GM12872 (cell line): Measurements from ENCODE around the gene EPHB2.

Experiments used
- CTCF ChIP-seq: IDR thresholded peaks from 3 replicates; pipeline ENCODE4 v1.5.1; 2011; ENCODE audit warnings: low read depth, mild to moderate bottlenecking, low read length, moderate library complexity; ENCODE audit not compliant: insufficient read depth

Gene EPHB2

DNA sequence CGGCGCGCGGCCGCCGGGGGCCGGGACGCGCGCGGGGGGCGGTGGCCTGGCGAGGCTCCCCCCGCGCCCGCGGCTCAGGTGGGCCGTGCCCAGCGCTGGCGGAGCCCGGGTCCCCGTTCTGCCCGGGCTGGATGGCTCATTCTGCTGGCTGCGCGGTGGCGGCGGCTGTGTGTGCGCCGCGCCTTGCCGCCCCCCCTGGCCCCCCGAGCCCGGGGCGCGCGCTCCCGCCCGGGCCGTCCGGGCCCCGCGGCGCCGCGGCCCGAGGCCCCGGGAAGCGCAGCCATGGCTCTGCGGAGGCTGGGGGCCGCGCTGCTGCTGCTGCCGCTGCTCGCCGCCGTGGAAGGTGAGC lies at the start of gene EPHB2:
Gene EPHB2 (plus strand): TSS at position 139 of the 349 bp plus-strand sequence. CDS start 144 bp downstream, at position 283.
- TF ChIP-seq CTCF = no peak

GRCh38 chr1:22661880-22662279 lies 48.8 kb upstream of the EPHB2 start:
- no peak for TF ChIP-seq CTCF

DNA sequence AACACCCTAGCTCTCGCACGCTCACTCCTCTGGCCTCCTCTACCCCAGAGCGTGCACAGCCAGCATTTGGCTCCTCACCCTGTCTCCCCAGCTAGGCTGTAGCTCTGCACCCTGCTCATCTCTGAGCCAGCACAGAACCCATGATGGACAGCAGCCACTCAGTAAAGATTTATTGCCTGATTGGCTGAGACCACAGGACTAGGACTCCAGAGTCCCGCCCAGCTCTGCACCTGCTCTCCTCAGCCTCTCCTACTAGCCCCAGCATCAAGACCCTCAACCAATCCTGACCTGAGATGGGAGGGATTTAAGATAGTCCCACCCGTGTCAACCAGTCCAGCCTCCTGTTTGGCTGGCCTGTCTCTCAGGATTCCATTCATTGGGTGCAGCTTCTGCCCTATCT lies 48.3 kb upstream of the EPHB2 start:
- TF ChIP-seq CTCF = no peak

GRCh38 chr1:22662986-22663408 lies 47.6 kb upstream of the EPHB2 start:
- TF ChIP-seq CTCF = no peak

DNA sequence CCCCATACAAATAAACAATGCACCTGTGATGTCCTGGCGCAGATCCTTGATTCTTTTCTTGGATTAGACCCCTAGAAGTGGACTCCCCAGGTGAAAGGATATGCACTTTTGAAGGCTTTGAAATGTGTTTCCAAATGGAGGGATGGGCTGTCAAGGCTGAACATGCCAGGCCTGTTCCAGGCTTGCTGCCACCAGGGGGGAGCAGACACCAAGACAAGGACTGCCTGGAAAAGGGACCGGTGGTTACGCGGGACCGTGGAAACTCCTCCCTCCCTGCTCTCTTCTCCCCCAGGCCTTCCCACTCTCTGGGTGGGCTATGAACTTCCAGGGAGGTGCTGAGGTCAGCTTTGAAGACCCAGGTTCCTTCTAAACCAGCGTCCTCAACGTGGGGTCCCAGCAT lies 44.9 kb upstream of the EPHB2 start:
- peak; percentile 31; the same call in 2 of the 3 replicates for TF ChIP-seq CTCF

DNA sequence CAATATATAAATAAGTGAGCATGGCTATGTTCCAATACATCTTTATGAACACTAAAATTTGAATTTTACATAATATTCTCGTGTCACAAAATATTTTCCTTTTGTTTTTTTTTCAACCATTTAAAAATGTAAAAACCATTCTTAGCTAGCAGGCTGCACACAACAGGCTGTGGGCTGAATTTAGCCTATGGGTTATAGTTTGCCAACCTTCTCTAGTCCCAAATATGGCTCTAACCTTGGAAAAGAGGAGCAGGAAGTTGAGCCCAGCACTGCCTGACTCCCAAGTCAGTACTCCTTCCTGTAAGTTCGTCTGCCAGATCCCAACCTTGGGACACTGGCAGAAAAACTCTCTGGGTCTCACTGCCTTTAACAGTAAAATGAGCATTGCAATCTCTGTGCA lies 44.2 kb upstream of the EPHB2 start:
- TF ChIP-seq CTCF = no peak

DNA sequence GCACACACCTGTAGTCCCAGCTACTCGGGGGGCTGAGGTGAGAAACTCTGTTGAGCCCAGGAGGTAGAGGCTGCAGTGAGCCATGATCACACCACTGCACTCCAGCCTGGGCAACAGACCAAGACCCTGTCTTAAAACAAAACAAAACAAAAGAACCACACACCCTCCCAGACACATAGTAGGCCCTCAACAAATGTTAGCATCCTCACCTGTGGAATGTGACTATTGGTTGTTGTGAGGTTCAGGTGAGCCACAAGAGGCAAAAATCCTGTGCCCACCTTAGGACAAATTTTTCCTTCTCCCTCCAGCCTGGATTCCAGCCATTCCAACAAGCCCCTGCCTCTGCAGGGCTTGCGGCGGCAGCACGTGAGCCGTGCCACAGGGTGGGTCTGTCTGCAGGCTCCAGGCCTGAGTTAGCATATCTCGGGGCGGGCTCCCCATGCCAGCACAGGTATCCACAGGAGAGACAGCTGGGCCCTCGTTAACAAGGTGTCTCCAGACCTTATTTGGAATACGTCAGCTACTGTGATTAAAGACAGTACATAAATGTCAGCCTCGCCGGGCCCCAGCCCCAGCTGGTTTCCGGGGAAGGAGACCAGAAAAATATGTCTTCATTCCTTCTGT lies 40.2 kb upstream of the EPHB2 start:
- no peak for TF ChIP-seq CTCF

DNA sequence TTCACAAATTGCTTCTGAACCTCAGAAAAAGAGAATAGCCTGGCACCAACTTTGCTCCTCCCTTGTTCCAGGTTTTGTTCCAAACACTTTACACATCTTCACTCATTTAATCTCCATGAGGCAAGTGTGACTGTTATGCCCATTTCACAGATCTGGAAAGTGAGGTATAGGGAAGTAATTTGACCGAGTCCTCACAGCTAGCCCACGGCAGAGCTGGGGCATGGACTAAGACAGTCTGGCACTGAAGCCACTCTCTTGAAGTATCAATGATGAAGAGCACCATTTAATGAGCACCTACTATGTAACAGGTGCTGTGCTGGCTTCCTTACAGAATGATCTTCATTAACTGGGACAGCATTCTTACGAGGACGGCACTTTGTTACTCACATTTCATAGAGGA lies 38.6 kb upstream of the EPHB2 start:
- TF ChIP-seq CTCF = no peak
